ENCODE results near the gene PHACTR3.

GRCh38 chr20:59706400-59706693, 102.0 kb downstream of the PHACTR3 start:
- TF ChIP-seq CTCF (IDR thresholded peaks at IDR 0.05; ENCODE audit: low read length) (no peak), EZH2 (IDR thresholded peaks at IDR 0.05; ENCODE audit: borderline replicate concordance, low read length) (no peak)

All from OCI-LY1 (cell line).